HL-60 (cell line): ENCODE results near the gene DMBX1.

ENCODE experiments used
- CTCF ChIP-seq: IDR thresholded peaks from one replicate; pipeline ENCODE4 v1.5.1; 2011; ENCODE audit warnings: low read length, control low read depth, inconsistent platforms; ENCODE audit not compliant: insufficient read depth
- GABPA ChIP-seq: IDR thresholded peaks from 2 replicates; pipeline ENCODE4 v1.6.1; 2012; ENCODE audit warnings: low read depth
- POLR2AphosphoS5 ChIP-seq: IDR thresholded peaks from 2 replicates; pipeline ENCODE4 v1.6.1; 2012; ENCODE audit warnings: low read depth
- REST ChIP-seq: IDR thresholded peaks from 2 replicates; pipeline ENCODE4 v1.6.1; 2012; ENCODE audit warnings: low read depth; ENCODE audit not compliant: insufficient replicate concordance

GRCh38 chr1:46510341-46510997, 20.8 kb downstream of the DMBX1 start:
- TF ChIP-seq POLR2AphosphoS5, result no peak
- no peak for TF ChIP-seq CTCF
- no peak for TF ChIP-seq REST
- no peak for TF ChIP-seq GABPA
